GM21723 (cell line): Measurements from ENCODE around the gene TTC9.
A peak's percentile ranks its signal among the peaks of the same experiment; 100 is the strongest.

Experiments used
- ATAC-seq: cut with Tn5 transposase; IDR thresholded peaks from one replicate; pipeline ENCODE4 v1.9.1; 2021; ENCODE audit warnings: mild to moderate bottlenecking, moderate library complexity; ENCODE audit not compliant: unreplicated experiment

The TTC9 gene

DNA sequence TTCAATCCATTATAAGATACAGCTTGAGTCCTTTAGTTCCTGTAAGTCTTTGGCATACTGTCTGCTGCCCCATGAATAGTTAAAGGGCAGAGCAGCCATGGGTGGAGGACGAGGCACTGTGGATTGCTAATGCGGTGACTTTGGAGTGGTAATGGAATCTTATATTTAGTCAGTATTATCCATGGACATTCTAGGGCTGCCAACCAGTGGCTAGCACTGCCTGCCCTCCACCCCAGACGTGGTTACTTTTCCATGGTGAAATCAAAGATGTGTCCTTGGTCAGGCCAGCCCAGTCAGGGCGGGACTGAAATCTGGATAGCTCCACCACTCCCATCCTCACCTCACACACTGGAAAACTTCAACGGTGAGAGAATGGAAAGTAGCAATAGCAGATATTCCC is 2.3 kb downstream of the TTC9 start:
- ATAC-seq: no peak

DNA sequence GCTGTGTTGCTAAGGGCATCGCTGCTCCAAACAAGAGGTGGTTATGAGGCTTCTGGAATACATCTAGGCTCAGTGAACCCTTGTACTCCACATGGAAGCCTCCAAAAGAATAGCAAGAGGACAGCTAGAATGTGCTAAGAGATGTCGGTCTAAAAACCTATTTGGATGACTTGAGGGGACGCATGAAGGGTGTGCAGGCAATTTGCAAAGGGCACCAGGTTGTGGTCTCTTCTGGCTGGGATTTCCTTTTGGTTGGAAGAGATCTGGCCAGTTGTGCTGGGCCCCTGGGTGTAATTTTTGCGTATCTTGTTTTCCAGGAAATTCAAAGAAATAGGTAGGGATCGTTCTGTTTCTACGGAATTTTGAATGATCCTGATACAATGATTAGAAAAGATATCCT is 4.2 kb downstream of the TTC9 start:
- no peak for ATAC-seq

DNA sequence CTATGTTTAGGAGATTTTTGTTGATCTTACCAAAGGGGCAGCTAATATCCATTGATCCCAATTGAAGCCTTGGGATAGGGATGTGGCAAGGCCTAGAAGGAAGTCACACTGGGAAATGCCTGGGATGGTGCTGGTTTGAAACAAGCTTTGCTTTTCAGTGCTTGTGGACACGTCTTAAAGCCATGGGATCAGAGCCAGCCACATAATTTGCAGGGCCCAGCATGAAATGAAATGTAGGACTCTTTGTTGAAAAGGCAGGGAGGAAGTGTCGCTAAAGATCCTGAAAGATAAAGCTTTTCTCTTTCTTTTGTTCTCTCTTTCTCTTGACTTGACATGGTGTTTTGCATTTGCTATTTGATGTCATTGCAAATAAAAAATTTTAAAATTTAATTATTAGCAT is 5.0 kb downstream of the TTC9 start:
- no peak for ATAC-seq

DNA sequence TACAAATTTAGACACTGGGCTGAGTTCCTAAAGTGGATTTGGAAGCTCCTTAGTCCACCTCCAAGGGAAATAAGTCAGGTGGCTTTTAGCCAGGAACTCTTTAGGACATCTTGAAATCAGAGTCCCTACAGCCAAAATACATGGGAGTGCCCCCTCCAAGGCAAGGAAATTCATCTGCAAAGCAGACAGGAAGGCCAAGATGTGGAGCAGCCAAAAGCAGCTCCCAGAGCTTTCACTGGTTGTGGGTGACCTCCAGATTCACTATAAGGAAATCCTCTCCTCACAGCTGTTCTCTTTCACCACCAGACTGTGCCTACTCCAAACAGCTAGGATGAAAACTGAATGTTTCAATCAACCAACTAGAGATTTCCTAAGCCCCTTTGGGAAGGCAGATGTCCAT is 6.6 kb downstream of the TTC9 start:
- no peak for ATAC-seq

DNA sequence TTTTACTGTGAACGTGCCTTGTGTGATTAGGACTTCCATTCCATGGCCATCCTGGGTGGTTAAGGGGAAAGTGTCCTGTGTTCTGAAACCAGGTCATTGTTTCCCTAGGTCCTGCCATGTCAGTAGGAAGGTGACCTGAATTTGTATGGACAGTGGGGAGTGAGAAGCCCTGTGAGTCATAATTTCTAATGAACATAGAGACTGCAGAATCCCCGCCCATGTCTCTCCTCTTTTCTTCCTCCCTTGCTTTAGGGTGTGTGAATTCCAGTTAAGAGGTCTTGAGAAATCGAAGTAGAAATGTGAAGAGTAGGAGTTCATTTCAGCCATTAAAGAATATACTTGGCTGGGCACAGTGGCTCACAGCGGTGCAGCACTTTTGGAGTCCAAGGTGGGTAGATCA is 8.1 kb downstream of the TTC9 start:
- no peak for ATAC-seq

DNA sequence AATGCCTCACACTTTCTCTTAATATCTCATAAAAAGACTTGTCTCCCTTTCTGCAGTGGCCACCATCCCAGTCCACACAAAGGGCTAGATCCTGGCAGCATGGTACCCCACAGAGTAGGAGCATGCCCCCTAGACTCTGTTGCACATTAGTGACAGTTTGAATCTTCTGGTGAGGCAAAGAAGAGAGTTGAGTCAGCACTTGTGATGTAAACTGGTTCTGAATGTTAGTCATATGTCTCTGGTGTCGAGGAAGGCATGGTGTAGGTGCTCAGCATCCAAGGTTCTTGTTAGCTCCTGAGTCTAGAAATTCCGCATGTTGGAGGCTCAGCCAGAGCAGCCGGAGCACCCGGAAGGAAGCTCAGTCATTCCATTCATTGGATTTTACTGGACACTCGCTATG is 9.8 kb downstream of the TTC9 start:
- no peak for ATAC-seq

DNA sequence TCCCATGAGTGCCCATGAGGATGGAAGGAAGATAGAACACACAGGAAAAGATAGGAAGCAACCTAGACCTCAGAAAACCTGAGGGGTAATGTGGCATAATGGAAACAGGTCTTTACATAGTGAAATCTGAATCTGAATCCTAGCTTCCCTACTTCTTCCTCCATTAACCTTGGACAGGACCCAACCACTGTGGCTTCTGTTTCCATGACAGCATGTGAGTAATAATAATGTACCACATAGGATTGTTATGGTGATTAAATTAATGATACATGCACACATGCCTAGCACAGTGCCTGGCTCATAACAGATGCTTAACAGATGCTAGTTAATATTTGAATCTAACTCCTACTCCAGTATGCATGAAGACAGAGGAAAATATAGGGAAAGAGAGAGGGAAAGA is 11.2 kb downstream of the TTC9 start:
- no peak for ATAC-seq

DNA sequence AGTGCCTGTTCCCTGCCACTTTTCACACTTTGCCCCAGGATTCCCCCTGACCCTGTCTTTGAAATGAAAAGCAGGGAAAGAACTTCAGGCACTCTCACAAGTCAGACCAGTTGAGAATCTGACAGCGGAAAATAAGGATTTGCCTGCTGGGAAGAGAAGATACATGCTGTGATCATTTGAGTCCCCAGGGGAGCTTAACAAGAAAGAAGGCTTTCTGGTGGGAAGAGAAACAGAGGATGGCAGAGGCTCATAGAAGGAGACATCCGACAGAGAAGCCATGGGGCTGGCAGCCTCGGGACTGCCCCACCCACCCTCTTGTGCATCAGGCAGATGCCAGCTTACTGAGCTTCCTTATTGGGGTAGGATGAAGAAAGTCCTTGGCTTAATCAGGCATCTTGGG is 11.9 kb downstream of the TTC9 start:
- no peak for ATAC-seq

DNA sequence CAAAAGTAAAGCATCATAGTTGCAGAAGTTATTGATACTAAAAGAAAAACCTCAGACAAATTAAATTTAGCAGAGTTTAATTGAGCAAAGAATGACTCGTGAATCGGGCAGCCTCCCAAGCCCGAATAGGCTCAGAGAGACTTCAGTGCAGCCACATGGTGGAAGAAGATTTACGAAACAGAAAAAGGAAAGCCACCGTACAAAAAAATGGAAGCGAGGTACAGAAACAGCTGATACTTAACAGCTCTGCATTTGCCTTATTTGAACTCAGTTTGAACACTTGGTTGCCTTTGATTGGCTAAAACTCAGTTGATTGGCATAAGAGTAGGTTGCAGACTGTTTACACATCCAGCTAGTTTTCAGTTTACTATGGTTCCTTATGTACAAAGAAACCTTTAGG is 12.9 kb downstream of the TTC9 start:
- peak; percentile 38 for ATAC-seq

DNA sequence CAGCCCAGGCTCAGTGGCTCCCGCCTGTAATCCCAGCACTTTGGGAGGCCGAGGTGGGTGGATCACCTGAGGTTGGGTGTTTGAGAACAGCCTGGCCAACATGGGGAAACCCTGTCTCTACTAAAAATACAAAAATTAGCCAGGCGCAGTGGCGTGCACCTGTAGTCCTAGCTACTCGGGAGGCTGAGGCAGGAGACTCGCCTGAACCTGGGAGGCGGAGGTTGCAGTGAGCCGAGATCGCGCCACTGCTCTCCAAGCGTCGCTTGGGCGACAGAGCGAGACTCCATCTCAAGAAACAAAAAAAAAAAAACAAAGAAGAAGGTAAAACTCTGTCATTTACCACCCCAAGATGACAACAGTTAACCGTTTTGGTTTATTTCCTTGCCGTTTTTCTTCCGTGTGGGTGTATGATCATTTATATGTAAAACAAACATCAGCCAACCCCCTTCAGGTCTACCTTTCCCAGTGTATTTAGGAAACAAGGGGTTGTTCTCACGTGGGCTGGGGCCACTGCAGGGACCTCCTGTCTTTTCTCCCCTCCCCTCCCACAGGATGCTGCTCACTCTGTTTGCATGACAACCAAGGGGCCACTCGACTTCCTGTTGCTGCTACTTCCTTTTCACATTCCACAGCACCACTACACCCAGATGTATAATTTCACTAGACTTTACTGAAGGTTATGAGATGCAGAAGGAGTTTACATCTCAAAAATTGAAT is 13.6 kb downstream of the TTC9 start:
- ATAC-seq: peak; percentile 63

DNA sequence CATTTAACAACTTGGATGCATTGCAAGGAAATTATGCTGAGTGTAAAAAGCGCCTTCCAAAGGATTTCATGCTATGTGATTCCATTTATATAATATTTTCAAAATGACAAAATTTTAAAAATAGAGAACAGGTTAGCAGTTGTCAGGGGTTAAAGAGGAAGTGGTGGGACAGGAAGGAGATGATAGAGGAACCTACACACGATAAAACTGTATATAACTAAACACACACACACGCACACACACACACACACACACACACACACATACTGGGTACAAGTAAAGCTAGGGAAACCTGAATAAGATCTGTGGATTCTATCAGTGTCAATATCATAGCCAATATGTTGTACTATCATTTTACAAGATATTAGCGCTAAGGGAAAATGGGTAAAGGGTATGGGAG is 17.2 kb downstream of the TTC9 start:
- ATAC-seq: no peak

DNA sequence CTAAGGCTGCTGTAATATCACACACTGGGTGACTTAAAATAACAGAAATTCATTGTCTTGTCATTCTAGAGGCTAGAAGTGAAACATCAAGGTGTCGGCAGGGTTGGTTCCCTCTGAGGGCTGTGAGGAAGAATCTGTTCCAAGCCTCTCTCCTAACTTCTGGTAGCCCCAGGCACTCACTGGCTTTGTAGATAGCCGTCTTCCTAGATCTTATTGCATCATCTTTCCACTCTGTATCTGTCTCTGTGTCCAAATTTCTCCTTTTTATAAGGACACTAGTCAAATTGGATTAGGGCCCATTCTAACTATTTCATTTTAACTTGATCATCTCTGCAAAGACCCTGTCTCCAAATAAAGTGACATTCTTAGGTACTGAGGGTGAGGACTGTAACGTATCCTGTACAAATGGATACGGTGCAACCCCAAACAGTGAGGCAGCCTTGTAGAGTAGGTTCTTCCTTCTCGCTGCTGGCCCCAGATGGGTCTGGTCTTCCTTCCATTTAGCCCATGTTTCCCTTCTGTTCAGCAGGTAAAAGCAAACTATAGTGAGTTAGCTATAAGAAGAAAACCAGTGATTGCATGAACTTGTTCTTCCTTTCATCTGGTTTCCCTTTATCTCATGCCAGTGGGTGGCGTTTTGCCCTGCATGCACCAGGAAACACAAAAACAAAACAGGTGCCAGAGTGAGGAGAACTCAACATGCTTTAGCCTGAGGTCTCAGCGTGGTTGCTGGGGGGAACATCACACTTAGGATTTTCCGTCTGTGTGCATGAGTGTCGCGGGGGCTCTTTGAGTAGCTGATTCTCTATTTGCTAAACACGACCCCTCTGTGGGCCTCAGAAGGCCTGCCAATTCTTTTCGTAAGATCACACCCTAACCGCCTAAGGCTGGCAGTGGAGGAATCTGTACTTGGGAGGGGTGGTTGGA is 19.5 kb downstream of the TTC9 start:
- no peak for ATAC-seq

DNA sequence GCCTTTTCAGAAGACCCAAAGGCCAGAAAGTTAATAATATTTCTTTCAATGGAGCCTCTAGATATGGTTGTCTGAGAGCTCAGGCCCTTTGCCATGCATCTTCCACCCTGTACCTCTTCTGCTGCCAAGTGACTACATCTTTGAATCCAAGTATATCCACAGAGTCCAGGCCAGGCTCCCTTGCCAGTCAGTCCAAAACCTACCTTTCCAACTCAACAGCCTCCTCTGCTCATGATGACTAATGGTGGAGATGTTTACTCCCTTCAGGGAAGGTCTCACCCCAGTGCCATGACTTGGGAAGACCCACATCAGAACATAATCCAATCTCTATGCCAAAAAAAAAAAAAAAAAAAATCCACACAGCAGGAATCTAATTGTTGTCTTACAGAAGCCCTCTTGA is 20.4 kb downstream of the TTC9 start:
- no peak for ATAC-seq

DNA sequence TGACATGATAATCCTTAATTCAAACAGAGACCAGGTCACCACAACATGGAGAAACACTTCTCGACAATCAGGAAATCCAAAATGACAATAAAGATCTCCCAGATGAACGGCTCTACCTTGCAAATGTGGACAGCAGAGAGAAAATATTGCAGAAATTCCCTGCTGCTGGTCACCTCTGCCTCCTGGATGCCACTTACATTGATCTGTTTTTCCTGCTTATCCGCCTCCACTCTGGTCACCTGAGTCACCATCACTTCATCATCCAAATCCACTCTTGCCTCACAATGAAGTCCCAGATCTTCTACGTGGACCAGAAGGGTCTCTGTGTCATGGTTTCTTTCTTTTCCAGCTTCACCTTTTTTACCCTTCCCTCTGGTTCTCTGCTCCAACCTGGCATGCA is 21.1 kb downstream of the TTC9 start:
- no peak for ATAC-seq

DNA sequence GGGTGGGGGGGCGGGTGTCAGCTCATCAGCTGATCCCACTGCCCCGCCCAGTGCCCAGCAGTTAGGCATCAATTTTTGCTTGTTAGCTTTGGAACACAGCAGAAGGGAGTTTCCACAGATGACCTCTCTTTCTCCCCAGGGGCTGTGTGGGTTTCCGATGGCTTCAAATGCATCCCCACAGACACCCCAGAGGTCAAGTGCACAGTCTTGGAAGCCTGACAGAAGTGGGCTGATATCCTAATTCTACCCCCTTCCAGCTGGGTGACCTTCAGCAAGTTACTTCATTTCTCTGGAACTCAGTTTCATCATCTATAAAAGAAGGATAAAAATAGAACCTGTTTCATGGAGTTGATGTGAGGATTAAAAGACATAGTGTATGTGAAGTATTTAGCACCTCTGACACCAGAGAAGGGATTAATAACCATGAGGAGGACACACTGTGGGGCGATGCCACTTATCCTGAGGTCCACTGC is 22.0 kb downstream of the TTC9 start:
- peak; percentile 35 for ATAC-seq

DNA sequence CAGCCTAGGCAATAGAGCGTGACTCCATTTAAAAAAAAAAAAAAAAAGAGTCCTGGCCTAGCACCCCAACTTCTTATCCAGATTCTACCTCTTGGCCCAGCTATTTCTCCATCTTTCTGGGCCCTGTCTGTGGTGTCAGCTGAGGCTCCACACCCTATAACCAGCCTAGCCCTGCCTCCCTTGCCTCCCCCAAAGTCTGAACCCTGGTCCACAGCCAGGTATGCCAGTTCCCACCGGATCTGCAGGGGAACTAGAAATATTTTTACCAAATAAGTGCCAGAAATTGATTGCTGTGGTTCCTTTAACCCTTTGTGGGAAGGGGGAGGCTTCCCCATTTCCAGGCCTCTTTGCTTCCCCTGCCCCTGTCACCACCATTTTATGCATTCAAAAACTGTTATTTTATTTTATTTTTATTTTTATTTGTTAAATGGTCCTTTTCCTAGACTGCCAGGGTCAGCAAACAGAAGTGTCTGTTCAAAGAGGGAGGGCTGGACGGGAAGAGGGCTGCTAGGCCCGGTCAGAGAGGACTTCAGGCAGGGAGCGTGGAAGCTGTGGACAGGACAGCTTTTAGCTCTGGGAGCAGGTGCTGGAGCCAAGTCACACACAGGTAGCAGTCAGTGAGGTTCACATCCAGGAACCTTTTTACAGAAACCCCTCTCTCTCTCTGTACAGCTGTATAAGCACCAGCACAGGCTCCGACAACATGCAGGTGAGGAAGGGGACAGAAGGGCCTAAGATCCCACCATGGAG is 23.2 kb downstream of the TTC9 start:
- ATAC-seq: peak; percentile 23

DNA sequence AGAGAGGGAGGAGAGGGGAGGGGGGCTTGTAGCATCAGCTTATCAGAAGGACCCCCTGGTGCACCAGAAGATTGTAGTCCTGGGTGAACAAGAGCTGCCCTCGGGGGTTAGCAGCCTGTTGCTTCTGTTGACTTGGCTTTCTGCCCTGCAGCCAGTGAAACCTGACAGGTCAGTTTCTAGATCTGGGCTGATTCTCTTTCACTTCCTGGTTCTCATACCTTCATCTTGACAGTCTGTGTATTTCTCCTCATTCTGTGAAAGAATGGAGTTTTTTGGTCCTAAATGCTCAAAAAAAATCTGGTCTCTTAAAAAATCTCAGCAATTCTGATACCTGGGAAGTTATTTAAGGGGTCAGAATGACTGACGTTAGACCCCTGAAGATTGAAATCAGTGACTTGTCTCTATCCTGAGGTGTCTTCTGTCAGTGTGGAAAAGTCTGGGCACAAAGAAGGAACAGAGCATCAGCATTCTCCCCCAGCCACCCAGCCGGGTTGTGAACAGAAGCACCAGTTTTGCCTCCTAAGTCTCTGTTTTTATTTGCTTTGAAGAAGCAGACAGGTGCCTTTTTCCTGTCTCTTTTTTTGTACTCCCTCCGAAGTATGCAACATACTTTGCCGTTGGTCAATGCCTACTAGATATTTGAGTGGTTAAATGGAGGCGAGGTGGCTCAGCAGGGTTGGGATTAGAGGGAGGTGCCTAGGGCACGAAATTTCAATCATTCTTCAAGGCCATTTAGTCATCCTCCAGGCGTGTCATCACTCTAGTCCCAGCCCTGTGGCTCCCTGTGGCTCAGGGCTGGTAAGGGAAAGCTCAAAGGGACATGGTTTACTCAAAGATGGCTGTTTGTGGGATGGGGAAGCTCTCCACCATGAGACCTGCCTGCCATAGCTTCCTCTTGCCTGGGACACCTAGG is 24.0 kb downstream of the TTC9 start:
- peak; percentile 65 for ATAC-seq

DNA sequence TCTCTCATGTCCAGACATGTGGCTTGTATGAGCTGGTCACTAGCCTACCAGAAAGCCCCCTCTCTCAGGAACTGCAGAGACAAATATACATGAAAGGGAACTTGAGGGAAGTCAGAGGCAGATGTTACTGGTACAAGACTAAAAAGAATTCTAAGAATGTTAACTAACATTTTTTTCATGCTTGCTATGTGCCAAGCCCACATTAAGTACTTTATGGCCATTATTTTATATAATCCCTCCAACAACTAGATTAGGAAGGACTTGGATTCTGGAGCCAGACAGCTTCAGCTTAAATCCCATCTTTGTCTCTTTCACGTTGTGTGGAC is 24.6 kb downstream of the TTC9 start:
- ATAC-seq: no peak

DNA sequence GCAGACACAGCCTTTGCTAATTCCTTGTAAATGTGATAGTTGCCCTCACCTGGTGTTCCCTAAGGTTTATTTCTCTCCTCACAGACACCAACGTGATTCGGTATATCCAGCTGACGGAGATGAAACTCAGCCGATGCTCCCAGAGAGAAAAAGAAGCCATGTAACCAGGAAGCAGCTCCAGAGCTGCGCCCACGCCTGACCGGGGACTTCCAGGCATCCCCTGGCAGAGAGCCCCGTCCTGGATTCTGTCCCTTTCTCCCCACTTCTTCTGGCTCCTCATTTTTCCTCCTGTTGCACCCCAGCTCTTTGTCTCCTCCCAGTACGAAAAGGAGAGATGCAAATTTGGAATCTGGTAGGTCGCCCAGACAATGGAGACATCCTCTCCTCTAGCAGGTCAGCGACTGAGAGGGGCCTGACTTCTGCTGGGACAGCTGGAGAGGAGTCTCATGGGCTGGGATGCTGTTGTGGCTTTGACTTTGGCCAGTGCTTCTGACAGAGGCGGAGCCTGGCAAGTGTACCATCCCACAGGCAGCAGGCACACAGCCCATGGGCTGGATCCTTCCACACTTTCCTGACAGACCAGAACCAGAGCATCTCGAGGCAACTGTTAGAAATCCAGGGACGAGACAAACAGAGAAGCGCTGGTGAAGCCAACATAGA is 29.4 kb downstream of the TTC9 start:
- no peak for ATAC-seq
